ENCODE data around the gene TIFAB.

The TIFAB gene

DNA sequence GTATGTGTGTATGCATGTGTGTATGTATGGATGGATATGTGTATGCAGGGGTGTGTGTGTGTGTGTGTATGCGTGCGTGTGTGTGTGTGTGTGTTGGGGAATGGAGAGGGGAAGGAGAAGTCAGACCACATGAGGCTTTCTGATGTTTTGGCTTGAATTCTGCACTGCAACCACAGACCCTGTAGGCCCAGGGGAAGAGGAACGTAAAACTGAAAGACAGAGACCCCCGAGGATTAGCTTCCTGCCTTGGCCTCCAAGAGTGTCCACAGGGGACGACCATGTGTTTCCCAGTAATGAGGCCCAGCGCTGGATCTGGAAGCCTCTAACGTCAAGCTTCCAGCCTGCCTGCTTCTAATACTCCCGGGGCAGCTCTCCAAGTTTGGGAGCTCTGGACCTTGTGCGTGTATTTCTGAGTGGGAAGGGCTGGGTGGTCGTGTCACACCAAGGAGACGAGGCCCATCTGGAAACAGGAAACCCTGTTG, 10.8 kb downstream of the TIFAB start:
- no peak for DNase-seq

GRCh38 chr5:135440916-135441315, 11.2 kb downstream of the TIFAB start:
- no peak for DNase-seq

- DNase-seq = no peak
Observed at GRCh38 chr5:135439231-135440205, 12.6 kb downstream of the TIFAB start.

DNA sequence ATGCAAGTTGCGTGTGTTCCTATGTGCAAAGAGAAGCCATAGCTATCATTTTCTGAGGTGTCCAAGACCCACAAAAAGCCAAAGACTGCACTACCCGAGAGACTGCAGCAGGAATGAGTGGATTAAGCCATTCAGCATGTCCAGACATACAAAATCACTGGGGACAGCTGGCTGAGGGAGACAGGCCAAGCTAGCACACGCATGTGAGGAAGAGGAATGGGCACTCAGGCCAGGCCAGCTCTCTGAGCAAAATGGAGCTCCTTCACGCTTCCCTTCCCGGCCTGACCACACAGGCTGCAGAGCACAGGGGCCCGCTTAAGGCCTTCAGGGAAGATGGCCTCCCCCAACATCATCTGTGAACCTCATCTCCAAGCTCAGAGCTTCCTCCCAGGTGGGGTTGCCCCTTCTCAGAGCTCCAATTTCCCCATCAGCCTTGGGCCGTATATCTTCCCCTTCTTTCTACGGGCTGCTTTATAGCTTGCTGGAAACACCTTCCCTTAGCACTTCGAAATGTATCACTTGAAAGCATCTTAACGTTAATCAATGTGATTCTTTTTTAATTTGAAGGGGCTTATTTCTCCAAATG, 13.4 kb downstream of the TIFAB start:
- no peak for DNase-seq

GRCh38 chr5:135437796-135438560, 14.2 kb downstream of the TIFAB start:
- DNase-seq = no peak

DNA sequence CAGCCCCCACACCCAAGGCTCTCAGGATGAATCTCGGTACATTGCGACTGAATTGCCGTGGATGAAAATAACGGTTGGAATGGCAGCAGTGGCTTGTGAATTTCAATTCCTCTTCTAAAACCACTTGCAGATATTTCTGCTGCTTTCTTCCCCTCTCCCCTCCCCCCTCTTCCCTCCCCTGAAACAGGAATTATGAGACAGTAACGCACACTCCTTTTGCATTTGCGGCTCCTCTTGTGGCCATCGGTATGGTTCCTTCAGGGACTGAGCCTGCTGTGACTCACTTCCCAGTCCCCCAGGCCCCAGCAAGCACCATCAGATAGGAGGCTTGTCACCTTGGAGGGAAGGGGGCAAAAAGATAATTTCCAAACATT, 14.7 kb downstream of the TIFAB start:
- no peak for DNase-seq

DNA sequence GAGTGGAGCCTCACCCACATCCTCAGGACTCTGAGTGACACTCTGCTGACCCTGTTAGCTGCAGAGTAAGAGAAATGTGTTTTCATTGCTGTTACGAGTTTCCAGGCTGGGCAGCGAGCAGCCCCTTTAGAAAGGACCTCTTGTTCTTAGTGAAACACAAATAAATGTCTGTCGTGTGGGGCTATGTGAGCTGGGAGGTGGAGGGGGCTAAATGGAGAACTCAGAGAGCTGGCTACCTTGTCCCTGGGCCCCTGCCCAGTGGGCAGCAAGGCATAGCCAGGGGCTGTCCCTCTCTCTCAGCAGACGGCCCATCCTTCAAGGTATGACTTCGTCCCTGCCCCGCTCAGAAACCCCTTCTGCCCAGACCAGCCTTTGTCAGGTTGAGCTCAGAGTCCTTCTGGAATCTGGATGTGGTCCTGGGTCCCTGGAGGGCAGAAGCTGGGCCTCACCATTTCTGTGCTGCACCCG, 15.2 kb downstream of the TIFAB start:
- no peak for DNase-seq

DNA sequence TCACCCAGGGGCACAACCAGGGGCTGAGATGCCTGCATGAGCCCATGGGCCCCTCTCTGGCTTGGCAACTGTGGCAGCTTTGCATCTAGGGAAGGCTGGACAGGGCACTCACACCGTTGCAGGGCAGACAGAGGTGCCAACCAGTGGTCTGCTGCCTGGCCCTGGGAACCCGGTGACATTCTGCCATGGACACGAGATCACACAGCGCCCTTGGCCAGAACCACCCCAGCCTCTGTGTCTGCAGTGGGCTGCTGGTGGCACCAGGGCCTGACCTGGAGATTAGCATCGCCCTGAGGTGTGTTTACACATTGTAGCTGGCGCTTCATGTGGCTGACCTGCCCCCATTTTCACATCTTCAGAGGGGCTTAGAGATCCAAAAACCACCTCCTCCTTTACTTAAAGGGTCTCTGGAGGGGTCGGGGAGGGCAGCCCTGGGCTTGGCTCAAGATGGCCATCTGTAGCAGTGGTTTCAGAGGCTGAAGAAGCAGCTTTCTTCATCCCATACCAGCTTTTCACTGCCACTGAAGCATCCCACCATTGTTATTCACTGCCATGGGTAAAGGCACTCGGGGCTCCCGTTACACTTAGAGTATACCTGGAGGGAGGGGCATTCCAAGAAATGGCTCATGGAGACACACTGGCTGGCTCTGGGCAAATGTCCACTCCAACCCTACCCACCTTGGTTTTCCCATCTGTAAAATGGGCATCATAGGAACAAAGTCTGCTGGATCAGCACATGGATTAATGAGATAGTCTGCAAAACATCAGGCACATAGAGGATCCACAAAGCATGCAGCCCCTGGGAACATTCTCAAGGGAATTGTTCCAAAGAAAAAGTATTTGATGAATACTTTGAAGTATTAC, 16.5 kb downstream of the TIFAB start:
- no peak for DNase-seq

- no peak for DNase-seq
Observed at GRCh38 chr5:135434591-135435466, 17.3 kb downstream of the TIFAB start.

DNA sequence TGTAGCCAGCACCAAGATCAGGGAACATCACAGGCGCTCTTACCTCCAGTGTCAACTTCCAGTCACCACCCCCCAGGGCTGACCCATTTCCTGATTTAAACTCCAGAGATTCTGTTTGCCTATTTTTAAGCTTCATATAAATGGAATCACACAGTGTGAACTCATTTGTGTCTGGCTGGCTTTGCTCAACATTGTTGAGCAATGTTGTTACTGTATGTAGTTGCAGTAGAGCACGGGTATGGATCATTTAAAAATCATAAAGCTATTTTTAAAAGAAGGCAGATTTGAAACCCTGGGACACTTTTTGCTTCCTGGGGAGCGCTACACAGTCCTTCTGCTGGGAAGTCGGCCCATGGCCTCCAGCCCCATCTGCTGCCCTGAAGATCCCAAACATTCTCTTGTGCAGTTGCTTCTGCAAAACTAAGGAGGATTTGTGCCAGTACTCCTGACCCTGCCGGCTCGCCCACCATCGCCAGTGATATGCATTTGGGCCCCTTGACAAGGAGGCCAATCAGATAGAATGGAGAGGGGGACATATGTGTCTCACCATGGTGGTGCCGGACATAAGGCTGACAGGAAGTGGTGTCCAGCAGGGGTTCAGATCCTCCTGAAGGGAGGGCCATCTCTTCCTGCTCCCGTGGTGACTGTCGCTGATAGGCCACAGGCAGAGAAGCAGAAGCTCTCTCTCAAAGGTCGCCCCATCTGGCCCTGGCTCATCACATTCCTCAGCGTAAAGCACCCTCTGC, 18.3 kb downstream of the TIFAB start:
- DNase-seq = no peak

GRCh38 chr5:135432113-135432512, 20.0 kb downstream of the TIFAB start:
- DNase-seq = no peak

DNA sequence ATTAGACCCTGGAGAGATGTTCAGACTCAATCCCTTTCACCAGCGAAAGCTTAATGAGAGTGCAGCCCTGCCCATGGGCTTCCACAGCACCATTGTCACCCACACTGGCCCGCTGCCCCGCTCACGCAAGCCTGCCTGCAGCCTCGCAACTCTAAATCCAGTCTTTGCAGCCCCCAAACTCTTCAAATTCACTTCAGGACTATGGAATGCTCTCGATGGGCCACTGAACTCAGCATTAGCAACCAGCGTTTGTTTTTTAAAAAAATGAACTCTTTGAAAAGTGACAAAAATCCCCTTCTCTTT, 22.1 kb downstream of the TIFAB start:
- no peak for DNase-seq

DNA sequence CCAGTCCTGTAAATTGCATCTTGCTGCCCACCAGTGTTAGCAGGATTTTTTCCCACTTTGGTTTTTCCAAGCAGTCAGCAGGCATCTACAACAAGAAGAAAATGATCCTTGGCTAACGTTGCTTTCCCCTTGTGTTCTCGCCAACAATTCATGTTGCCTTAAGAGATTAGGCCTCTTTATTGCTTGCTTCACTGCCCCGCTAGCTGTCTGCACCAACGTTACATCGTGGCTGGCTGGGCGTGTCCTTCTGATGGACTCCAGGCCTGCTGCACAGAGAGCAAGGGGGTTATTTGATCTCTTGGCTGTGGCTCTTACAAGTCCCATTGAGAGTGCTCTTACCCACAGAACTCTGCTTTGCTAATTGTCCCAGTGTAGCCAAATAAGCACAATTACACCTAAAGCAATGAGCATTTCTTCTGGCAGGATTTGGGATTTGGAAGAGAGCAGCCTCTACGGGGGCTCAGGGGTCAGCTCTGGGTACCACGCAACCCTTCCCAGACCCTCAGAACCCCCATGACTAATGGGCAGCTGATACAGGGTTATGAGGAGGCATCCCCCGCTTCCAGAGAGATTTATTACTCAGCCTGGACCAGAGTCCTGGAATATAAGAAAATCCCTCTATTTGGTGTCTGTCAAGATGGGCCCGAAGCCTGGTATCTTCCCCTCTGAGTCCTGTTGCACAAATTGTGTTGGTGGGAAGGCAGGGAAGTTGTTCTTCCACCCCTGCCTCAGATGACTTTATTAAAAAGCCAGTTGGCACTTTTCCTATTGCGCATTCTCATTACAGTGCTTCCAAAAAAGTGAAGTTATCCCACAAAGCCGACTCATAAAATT, 22.6 kb downstream of the TIFAB start:
- DNase-seq = no peak

DNA sequence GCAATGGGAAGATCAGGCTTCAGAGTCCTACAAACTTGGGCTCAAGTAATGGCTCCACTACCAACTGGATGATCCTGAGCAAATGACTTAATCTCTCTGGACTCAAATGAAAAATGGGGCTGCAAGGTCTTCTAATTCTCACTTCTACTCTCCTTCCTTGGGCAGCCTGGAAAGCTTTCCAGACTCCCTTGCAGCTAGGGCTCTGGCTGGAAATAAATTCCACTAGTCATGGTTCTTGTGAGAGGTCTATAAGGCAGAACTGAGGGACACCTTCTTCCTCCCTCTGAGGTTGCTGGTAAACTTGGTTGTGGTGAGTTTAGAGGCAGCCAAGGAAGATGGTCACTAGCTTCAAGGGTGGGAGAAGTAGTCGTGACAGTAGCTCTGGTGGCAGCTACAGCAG, 23.6 kb downstream of the TIFAB start:
- DNase-seq = no peak

DNA sequence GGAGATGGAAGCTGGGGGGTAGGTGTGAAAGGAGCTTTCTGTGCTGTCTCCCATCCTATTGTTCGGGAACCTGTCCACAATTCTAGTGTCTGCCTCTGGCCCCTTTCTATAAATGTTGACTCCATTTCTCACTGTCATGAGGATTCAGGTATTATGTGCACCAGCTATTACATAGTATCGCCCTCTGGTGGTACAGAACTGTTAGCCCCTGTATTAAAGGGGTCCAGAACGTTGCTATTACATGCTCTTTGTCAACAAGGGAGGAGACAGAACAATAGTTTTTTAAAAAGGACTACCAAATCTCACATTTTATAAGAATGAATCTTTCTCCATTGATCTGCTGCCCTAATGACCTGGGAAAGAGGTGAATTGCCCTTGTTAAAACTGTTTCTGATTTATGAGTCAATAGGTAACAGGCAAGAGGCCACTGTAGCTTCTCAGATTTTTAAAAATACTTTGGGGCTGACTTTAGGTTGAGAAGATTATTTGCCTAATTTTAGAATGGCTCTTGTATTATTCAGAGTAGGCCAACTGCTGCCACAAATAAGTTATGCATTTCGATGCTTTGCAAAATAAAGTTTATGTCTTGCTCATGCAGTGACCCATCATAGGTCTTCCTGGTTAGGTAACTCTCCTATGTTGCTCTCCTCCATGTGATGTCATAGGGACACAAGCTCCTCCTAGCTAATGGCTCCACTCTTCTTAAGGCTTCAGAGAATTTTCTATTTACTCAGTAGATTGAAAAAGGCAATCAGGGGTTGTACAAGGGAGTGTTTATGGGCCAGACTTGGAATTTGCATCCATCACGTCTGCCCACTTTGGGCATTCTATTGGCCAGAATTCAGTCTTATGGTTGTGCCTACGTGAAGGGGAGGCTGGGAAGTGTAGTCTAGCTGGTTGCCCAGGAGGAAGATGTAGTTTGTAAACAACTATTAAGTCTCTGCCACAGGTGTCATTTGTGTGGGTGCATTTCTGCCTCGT, 25.8 kb downstream of the TIFAB start:
- DNase-seq = peak; percentile 29 to 63

DNA sequence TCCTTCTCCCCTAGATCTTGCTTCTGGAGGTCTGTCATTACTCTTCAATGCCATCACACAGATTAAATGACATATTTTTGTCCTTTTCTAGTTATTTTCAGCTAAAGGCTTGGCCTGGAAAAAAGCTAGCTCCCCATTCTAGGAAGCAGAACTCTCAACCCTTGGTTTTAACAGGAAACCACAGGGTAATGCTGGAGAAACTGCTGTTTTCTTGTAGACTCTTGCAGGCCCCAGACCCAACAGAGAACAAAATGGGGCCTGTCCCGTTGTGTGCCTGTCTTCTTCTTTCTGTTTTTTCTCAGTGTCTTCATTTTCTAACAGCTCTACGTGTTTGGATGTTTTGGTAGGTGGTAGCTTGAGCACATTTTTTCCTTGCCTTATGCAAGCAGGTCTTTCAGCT, 26.5 kb downstream of the TIFAB start:
- no peak for DNase-seq

- DNase-seq = no peak
Observed at GRCh38 chr5:135423846-135424168, 28.3 kb downstream of the TIFAB start.

DNA sequence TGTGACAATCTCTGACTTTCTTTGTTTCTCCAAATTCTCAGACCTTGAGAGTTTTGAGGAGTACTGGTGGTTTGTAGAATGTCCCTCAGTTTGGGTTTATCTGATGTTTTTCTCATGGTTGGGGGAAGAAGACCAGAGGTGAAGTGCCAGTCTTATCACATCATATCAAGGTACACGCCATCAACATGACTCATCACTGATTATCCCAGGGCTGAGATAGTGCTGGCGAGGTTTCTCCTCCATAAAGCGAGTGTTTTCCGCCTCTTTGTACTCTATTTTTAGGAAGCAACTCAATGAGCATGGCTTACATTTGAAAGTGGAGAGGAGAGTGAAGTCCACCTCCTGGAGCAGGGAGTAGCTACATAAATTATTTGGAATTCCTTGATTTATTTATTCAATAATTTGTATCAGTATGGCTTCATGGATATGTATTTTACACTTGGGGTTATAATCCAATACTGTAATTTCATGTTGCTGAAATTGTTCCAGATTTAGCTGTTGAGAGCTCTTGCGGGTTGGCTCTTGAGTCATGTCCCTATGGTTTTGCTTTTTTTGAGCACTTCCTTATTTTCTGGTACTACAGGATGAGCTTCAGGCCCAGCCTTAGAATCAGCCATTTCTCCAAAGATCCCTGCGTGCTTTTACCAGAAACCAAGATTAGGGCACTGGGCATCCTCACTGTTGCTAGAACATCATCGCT, 28.9 kb downstream of the TIFAB start:
- DNase-seq = no peak

All from SW 1271 (cell line).